CD4-positive, alpha-beta T cell treated with Interleukin-10 for 1 hour (primary cell): ENCODE results near the gene LONP1.
"Not testable (repeated sequence)": the region's sequence is repeated elsewhere in the genome, so short reads cannot be mapped to it uniquely, and the experiment has no call there.

ENCODE experiments used
- DNase-seq: peaks from one replicate; pipeline ENCODE4 v3.0.0-alpha.2; 2020

Gene LONP1

GRCh38 chr19:5719961-5720790 is at the start of gene LONP1, which contains the start of gene CATSPERD:
Gene LONP1, minus strand, starts transcription at chr19:5720146. Its CDS starts 14 bp downstream, at chr19:5720132.
Gene CATSPERD, plus strand, starts transcription at chr19:5720637. Its CDS starts 101 bp downstream, at chr19:5720738.
- peak; percentile 98 for DNase-seq

GRCh38 chr19:5767949-5768348 is 48.0 kb upstream of the LONP1 start:
- DNase-seq, result no peak

- no peak for DNase-seq
Measured at GRCh38 chr19:5765220-5765619, 45.3 kb upstream of the LONP1 start.

- DNase-seq, result no peak
Measured at GRCh38 chr19:5762608-5763217, 42.8 kb upstream of the LONP1 start.

GRCh38 chr19:5753743-5754142 is 33.8 kb upstream of the LONP1 start:
- DNase-seq, result no peak

- no peak for DNase-seq
Measured at GRCh38 chr19:5751709-5752108, 31.8 kb upstream of the LONP1 start.

GRCh38 chr19:5749505-5749904 is 29.6 kb upstream of the LONP1 start:
- DNase-seq, result no peak

GRCh38 chr19:5748920-5749319 is 29.0 kb upstream of the LONP1 start:
- not testable (repeated sequence) for DNase-seq

- DNase-seq, result not testable (repeated sequence)
Measured at GRCh38 chr19:5744999-5745398, 25.1 kb upstream of the LONP1 start.

- no peak for DNase-seq
Measured at GRCh38 chr19:5743630-5744029, 23.7 kb upstream of the LONP1 start.

- no peak for DNase-seq
Measured at GRCh38 chr19:5742051-5742450, 22.1 kb upstream of the LONP1 start.

GRCh38 chr19:5738423-5738822 is 18.5 kb upstream of the LONP1 start:
- DNase-seq, result no peak

- DNase-seq, result not testable (repeated sequence)
Measured at GRCh38 chr19:5733172-5733571, 13.2 kb upstream of the LONP1 start.

- DNase-seq, result no peak
Measured at GRCh38 chr19:5727453-5728050, 7.6 kb upstream of the LONP1 start.

- DNase-seq, result no peak
Measured at GRCh38 chr19:5719274-5719960, 529 bp downstream of the LONP1 start.

- DNase-seq, result no peak
Measured at GRCh38 chr19:5718579-5719273, 1.2 kb downstream of the LONP1 start.

- DNase-seq, result no peak
Measured at GRCh38 chr19:5718037-5718578, 1.8 kb downstream of the LONP1 start.

GRCh38 chr19:5717215-5717935 is 2.6 kb downstream of the LONP1 start:
- DNase-seq, result no peak

GRCh38 chr19:5714816-5715215 is 5.1 kb downstream of the LONP1 start:
- no peak for DNase-seq

- no peak for DNase-seq
Measured at GRCh38 chr19:5713228-5713627, 6.7 kb downstream of the LONP1 start.

GRCh38 chr19:5711713-5712161 is 8.2 kb downstream of the LONP1 start:
- no peak for DNase-seq

- no peak for DNase-seq
Measured at GRCh38 chr19:5711025-5711424, 8.9 kb downstream of the LONP1 start.
